WI38 (cell line): ENCODE measurements around the gene OCIAD2.
"Not testable (repeated sequence)": the region's sequence is repeated elsewhere in the genome, so short reads cannot be mapped to it uniquely, and the experiment has no call there.

ENCODE experiments used
- H3K4me3 ChIP-seq: 2 replicates; pipeline ENCODE4 v1.5.1; 2011; ENCODE audit warnings: low read depth, mild to moderate bottlenecking, control low read depth, low read length
- CTCF ChIP-seq: IDR thresholded peaks from 2 replicates; pipeline ENCODE4 v1.5.1; 2012; ENCODE audit warnings: low read depth, mild to moderate bottlenecking, control low read depth, low read length

The OCIAD2 gene

GRCh38 chr4:48930654-48931053 is 24.1 kb upstream of the OCIAD2 start:
- no peak for TF ChIP-seq CTCF
- no peak overlapping the region for H3K4me3 ChIP-seq

GRCh38 chr4:48924416-48924815 is 17.8 kb upstream of the OCIAD2 start:
- H3K4me3 ChIP-seq, result no peak overlapping the region
- no peak for TF ChIP-seq CTCF

- not testable (repeated sequence) for H3K4me3 ChIP-seq
Measured at GRCh38 chr4:48923065-48923464, 16.5 kb upstream of the OCIAD2 start.

GRCh38 chr4:48914311-48914710 is 7.7 kb upstream of the OCIAD2 start:
- TF ChIP-seq CTCF, result no peak
- H3K4me3 ChIP-seq, result no peak overlapping the region

GRCh38 chr4:48913346-48913745 is 6.8 kb upstream of the OCIAD2 start:
- no peak overlapping the region for H3K4me3 ChIP-seq
- no peak for TF ChIP-seq CTCF

GRCh38 chr4:48912349-48912748 is 5.8 kb upstream of the OCIAD2 start:
- no peak for TF ChIP-seq CTCF
- no peak overlapping the region for H3K4me3 ChIP-seq

- no peak overlapping the region for H3K4me3 ChIP-seq
- no peak for TF ChIP-seq CTCF
Measured at GRCh38 chr4:48910511-48910910, 3.9 kb upstream of the OCIAD2 start.

GRCh38 chr4:48909697-48910096 is 3.1 kb upstream of the OCIAD2 start:
- TF ChIP-seq CTCF, result no peak
- no peak overlapping the region for H3K4me3 ChIP-seq
